ENCODE data around the gene NOL3.

DNA sequence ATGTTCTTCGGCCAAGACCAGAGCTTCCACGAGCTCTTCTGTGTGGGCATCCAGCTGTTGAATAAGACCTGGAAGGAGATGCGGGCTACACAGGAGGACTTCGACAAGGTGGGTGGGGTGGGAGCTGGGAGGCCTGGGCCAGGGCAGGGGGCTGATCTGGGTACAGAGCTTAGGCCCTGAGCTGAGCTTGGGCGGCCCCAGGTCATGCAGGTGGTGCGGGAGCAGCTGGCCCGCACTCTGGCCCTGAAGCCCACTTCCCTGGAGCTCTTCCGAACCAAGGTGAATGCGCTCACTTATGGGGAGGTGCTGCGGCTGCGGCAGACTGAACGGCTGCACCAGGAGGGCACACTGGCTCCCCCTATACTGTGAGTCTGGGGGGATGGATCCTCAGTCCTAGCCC is 32.1 kb downstream of the NOL3 start:
- TF ChIP-seq, protein P1, sequence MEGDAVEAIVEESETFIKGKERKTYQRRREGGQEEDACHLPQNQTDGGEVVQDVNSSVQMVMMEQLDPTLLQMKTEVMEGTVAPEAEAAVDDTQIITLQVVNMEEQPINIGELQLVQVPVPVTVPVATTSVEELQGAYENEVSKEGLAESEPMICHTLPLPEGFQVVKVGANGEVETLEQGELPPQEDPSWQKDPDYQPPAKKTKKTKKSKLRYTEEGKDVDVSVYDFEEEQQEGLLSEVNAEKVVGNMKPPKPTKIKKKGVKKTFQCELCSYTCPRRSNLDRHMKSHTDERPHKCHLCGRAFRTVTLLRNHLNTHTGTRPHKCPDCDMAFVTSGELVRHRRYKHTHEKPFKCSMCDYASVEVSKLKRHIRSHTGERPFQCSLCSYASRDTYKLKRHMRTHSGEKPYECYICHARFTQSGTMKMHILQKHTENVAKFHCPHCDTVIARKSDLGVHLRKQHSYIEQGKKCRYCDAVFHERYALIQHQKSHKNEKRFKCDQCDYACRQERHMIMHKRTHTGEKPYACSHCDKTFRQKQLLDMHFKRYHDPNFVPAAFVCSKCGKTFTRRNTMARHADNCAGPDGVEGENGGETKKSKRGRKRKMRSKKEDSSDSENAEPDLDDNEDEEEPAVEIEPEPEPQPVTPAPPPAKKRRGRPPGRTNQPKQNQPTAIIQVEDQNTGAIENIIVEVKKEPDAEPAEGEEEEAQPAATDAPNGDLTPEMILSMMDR (CRISPR knock-in tag; IDR thresholded peaks at IDR 0.05): no peak
- TF ChIP-seq YY1 (IDR thresholded peaks at IDR 0.05; ENCODE audit: insufficient read depth, insufficient replicate concordance, low read depth, low read length): no peak
